ENCODE results near the gene MAP2.

The MAP2 gene

GRCh38 chr2:209423562-209424198 is at the start of gene MAP2:
Gene MAP2 (plus strand): TSS chr2:209424047. CDS start chr2:209653171, 229,124 bp downstream.
- peaks cover 3% of the 10 kb centered on the region for H3K9me3 Mint-ChIP-seq
- H3K36me3 Mint-ChIP-seq (ENCODE audit: low read depth) = no peaks in the 10 kb centered on the region
- TF ChIP-seq CTCF (IDR thresholded peaks at IDR 0.05; ENCODE audit: unreplicated experiment in 3 of 3) = peak; percentile 94 to 98 (median 96)
- peaks cover 20% of the 10 kb centered on the region for H3K4me1 Mint-ChIP-seq
- peaks cover 7% of the 10 kb centered on the region for H3K27me3 Mint-ChIP-seq (ENCODE audit: low read depth)
- peak within 1 kb of the TSS; percentile 85 to 88 (median 87) for H3K4me3 Mint-ChIP-seq
- peak within 1 kb of the TSS; percentile 1 to 20 (median 18) for H3K27ac Mint-ChIP-seq

- Mint-ChIP-seq H3K4me3 (no peak overlapping the region), H3K4me1 (no peaks in the 10 kb centered on the region)
Measured at GRCh38 chr2:209376686-209377085, 47.2 kb upstream of the MAP2 start.

GRCh38 chr2:209380293-209380692 is 43.6 kb upstream of the MAP2 start:
- Mint-ChIP-seq H3K9me3 (peaks cover 9% of the 10 kb centered on the region), H3K4me1 (no peaks in the 10 kb centered on the region), H3K4me3 (no peak overlapping the region), H3K27ac (peak overlapping the region in 1 of 3 experiments; percentile 58), H3K36me3 (ENCODE audit: low read depth) (no peaks in the 10 kb centered on the region), H3K27me3 (ENCODE audit: low read depth) (no peaks in the 10 kb centered on the region)
- no peak for TF ChIP-seq CTCF (IDR thresholded peaks at IDR 0.05; ENCODE audit: unreplicated experiment in 3 of 3)

More at GRCh38 chr2:209376686-209377085, 47.2 kb upstream of the MAP2 start:
- H3K36me3 Mint-ChIP-seq (ENCODE audit: low read depth) = no peaks in the 10 kb centered on the region
- H3K27me3 Mint-ChIP-seq (ENCODE audit: low read depth) = peaks cover 4% of the 10 kb centered on the region
- no peak overlapping the region for H3K27ac Mint-ChIP-seq
- peaks cover 31% of the 10 kb centered on the region for H3K9me3 Mint-ChIP-seq
- no peak for TF ChIP-seq CTCF (IDR thresholded peaks at IDR 0.05; ENCODE audit: unreplicated experiment in 3 of 3)

GRCh38 chr2:209381091-209381490 is 42.8 kb upstream of the MAP2 start:
- TF ChIP-seq CTCF (IDR thresholded peaks at IDR 0.05; ENCODE audit: unreplicated experiment in 3 of 3) = no peak
- no peaks in the 10 kb centered on the region for H3K27me3 Mint-ChIP-seq (ENCODE audit: low read depth)
- no peaks in the 10 kb centered on the region for H3K36me3 Mint-ChIP-seq (ENCODE audit: low read depth)
- no peak overlapping the region for H3K27ac Mint-ChIP-seq
- H3K4me3 Mint-ChIP-seq = no peak overlapping the region
- no peaks in the 10 kb centered on the region for H3K4me1 Mint-ChIP-seq
- H3K9me3 Mint-ChIP-seq = peaks cover 2% of the 10 kb centered on the region

- Mint-ChIP-seq H3K9me3 (no peaks in the 10 kb centered on the region), H3K27ac (no peak overlapping the region), H3K36me3 (ENCODE audit: low read depth) (no peaks in the 10 kb centered on the region), H3K4me3 (no peak overlapping the region), H3K4me1 (no peaks in the 10 kb centered on the region), H3K27me3 (ENCODE audit: low read depth) (no peaks in the 10 kb centered on the region)
- TF ChIP-seq CTCF (IDR thresholded peaks at IDR 0.05; ENCODE audit: unreplicated experiment in 3 of 3) = no peak
Measured at GRCh38 chr2:209382775-209383174, 41.1 kb upstream of the MAP2 start.

GRCh38 chr2:209383212-209383611 is 40.6 kb upstream of the MAP2 start:
- Mint-ChIP-seq H3K36me3 (ENCODE audit: low read depth) (no peaks in the 10 kb centered on the region), H3K4me1 (no peaks in the 10 kb centered on the region), H3K4me3 (no peak overlapping the region), H3K27ac (no peak overlapping the region), H3K9me3 (no peaks in the 10 kb centered on the region), H3K27me3 (ENCODE audit: low read depth) (no peaks in the 10 kb centered on the region)
- TF ChIP-seq CTCF (IDR thresholded peaks at IDR 0.05; ENCODE audit: unreplicated experiment in 3 of 3) = no peak
